Stimulated activated naive CD4-positive, alpha-beta T cell (primary cell): ENCODE results near the gene ATAD3B.
A peak's percentile ranks its signal among the peaks of the same experiment; 100 is the strongest.

Experiments
- DNase-seq, 6 experiments: peaks; one replicate each; lab custom pipeline; 2025; lab: John Stamatoyannopoulos, UW

ATAD3B gene

GRCh38 chr1:1534401-1535154, 63.0 kb downstream of the ATAD3B start:
- DNase-seq: no peak

GRCh38 chr1:1535201-1536018, 63.8 kb downstream of the ATAD3B start:
- DNase-seq: no peak

DNA sequence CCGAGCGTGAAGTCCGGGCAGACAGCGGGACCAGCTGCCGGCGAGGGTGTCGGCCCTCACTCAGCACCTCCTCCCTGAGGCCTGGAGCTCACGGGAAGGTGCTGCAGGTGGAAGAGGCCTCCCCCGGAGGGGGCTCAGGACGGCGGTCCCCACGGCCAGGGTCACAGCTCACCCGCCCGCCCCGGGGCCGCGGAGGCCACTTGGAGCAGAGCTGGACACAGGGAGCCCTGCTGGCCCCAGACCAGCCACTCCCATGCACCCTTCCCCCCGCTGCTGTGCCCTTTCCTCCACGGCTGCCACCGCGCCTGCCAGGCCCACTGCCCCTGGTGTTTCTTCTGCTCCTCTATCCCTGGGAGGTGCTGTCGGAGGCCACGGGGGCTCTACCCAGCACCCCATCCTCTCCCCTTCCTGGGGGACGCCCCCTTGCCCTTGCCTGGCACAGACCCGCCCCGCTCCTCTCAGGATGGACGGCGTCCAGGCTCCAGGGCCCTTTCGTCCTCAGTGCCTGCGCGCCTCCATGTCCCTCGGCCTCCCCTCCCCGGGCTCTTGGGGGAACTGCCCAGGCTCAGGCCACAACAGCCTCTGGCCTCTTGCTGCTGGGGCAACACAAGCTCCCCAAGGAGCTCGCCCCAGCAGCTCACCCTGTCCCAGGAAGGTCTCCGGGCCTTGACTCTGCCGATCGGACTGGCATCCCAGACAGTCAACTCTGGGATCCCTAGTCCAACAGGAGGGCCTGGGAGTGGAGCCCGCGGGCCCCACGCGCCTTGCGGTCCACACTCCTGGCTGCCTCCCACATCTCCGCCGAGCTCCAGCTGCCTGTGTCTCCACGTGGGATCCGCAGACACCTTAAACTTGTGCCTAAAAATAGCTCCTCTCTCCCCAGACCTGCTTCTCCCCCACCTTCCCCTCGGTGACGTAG, 64.7 kb downstream of the ATAD3B start:
- no peak for DNase-seq

- no peak for DNase-seq
Measured at GRCh38 chr1:1536938-1537546, 65.5 kb downstream of the ATAD3B start.

DNA sequence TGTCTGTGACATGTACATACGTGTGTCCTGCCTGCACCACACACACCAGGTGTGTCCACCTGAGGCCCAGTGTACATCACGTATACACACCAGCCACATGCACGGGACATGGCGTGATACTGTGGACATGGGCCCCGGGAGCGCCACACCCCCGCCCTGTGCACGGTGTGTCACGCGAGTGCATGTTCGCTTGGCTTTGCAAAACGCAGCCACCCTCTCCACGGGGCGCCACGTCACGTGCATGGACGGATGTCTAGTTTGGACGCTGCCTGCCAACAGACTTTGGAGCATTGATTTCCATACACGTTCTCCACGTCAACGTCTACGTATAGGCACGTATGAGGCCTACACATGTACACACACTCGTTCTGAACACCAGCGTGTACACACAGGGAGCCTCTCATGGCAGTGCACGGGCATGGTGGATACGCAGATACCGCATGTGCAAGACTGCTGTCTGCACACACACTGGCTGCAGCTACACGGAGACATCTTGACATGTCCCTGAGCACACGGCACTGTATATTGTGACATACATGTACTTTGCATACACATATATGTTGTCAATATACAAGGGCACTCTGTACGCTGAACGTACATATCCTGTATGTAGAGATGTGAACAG, 66.2 kb downstream of the ATAD3B start:
- no peak for DNase-seq

- DNase-seq: no peak
Measured at GRCh38 chr1:1538334-1538733, 66.8 kb downstream of the ATAD3B start.

- no peak for DNase-seq
Measured at GRCh38 chr1:1538989-1539309, 67.4 kb downstream of the ATAD3B start.

- DNase-seq: no peak
Measured at GRCh38 chr1:1539310-1540089, 67.9 kb downstream of the ATAD3B start.

DNA sequence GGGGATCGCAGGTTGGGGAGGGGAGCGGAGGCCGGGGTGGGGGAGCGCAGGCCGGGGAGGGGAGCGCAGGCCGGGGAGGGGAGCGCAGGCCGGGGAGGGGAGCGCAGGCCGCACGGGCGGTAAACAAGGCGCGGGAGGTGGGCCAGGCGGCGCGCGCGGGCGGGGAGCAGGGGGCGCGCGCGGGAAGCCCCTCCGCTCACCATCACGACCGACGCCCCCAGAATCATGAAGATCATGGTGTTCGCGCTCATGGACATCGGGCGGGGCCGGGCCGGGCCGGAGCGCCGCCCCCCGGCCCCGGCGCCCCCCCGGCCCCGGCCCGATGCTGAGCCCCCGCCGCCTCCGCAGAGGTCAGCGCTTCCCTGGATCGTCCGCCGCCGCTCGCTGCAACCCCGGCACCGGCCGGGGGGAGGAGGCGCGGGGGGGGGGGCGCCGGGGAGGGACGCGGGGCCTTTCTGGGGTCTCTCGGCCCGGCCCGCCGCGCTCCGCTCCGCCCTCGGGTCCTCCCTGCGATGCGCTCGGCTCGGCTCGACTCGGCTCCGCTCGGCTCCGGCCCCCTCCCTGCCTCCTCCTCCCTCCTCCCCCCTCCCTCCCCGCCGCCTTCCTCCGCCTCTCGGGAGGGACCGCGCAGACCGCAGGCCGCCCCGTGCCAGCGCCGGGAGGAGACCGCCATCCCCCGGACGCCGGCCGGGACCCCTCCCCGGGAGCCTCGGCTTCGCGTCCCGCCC, 68.7 kb downstream of the ATAD3B start, which contains the start of gene TMEM240:
Gene TMEM240, minus strand, starts transcription at position 535 of the 728 bp plus-strand sequence. Its CDS starts 278 bp downstream, at position 257.
- DNase-seq: peak; percentile 9 to 56 (median 40)

DNA sequence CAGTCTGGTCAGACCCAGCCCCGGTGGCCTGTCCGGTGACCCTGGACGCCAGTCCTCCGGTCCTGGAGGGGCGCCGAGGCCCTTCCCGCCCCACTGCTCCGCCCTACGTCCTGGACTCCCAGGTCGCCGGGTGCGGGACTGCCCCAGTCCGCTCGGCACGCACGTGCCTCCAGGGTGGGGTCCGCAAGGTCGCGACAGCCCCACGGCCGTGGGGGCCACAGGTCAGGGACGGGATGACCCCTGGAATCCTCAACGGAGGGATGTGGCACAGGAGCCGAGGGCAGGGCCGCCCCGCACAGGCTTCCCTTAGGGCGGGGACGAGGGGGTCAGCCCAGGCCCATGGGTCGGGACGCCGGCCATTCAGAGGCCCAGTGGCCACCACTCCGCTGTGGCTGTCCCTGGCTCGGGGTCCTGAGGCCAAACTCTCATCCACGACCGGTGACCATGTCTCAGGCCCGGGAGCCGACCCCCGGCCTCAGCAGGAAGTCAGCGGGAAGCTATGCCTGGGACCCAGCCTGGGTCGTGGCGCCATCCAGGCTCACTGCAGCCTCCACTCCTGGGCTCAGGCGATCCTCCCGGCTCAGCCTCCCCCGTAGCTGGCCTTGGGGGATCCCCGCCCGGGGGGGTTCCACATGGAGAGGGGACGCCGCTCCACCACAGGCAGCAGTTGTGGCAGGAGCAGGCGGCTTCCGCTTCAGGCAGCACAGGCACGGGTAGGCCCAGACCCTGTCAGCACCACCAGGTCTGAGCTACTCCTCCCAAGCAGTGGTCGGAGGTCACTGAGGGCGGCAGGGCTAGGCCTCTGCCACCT, 69.5 kb downstream of the ATAD3B start:
- DNase-seq: no peak

DNA sequence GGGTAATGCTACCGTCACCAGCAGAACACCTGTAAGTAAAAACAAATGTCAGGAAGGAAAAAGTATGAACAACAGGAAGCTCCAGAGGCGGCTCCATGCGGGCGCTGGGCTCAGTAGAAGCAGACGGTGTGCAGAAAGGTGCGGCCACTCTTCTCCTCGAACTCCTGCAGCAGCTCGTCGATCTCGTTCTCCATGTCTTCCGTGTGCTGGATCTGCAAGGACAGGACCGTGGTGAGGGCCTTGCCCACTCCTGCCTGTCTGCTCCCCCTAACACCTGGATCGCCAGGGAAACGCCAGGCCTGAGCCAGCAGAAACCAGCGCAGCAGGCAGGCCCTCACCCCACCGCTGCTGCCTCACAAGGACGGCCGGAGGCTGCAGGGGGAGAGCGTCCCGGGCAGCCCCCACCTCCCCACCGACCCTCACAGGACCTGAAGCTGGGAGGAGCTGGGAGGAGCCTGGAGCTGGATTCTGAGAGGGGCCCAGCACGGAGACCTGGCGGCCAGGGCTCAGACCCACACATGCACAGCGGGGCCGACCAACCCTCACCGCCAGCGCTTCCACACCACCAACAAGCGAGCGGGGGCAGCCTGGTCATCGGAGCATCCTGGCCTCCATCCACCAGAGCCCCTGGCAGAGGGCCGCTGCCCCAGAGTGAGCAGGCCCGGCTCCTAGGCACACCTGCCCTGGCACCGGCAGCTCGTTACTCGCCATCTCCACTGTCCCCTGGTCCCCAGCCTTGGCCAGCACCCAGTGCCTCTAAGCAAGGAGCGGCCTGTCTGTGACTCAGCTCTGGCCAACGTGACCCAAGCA, 70.6 kb downstream of the ATAD3B start:
- DNase-seq: no peak

GRCh38 chr1:1542766-1543705, 71.5 kb downstream of the ATAD3B start:
- DNase-seq: no peak

DNA sequence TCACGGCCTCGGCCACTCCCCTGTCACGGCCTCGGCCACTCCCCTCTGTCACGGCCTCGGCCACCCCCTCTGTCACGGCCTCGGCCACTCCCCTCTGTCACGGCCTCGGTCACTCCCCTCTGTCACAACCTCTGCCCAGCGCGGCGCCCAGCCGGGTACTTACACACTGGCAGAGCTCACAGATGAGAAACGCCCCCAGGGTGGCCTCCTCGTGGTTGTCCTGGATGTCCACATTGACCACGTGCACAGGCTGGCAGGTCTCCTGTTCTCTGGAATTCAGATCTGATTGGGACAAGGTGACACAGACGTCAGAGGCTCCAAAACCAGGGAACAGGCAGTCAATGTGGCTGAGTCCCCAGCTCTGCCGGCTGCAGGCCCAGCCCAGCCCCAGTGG, 72.1 kb downstream of the ATAD3B start:
- DNase-seq: no peak

- no peak for DNase-seq
Measured at GRCh38 chr1:1544544-1544943, 73.0 kb downstream of the ATAD3B start.
